Cardiac septum (tissue), 1 donor: ENCODE data around the gene RAF1. TPM values are rescaled to one million over a fixed set of nuclear protein-coding genes. Genes with fewer than 3 reads are reported as not detected.
A peak's percentile ranks its signal among the peaks of the same experiment; 100 is the strongest.
"Not testable (repeated sequence)": the region's sequence is repeated elsewhere in the genome, so short reads cannot be mapped to it uniquely, and the experiment has no call there.

Experiments
- DNase-seq: peaks from one replicate; pipeline ENCODE4 v3.0.0-alpha.2; 2020; ENCODE audit warnings: low spot score
- intact Hi-C: fragments of 100-400 bp; cut with DNase I; formaldehyde crosslinking; loops from one replicate; pipeline ENCODE4 v1.14.0; 2022
- long read RNA-seq: library from polyadenylated mRNA; unstranded; transcript quantifications from one replicate; pipeline ENCODE4 v2.0.0, GENCODE V29; 2021
- total RNA-seq: library from RNA; stranded (reverse); fragmentation: NEBNext Ultra II Directional; extraction: Animal tissue kit (Norgen Biotek cat#: 25700); gene quantifications from one replicate; pipeline ENCODE4 v1.2.1, GENCODE V29; 2021
- donor health status: DM: no; HTN: no; CAD: no.

Gene RAF1
- 118 TPM for total RNA-seq
- long read RNA-seq, transcript RAF1-201 (17 exons, 3,300 nt) = major isoform, 59 of 120 reads
- long read RNA-seq, transcript RAF1-205 (18 exons, 3,085 nt) = minor isoform, 5 of 120 reads
- long read RNA-seq, partial matches to known transcripts = 23 of 120 reads
- long read RNA-seq, other reads (novel, unspliced or antisense) = 31 of 120 reads

DNA sequence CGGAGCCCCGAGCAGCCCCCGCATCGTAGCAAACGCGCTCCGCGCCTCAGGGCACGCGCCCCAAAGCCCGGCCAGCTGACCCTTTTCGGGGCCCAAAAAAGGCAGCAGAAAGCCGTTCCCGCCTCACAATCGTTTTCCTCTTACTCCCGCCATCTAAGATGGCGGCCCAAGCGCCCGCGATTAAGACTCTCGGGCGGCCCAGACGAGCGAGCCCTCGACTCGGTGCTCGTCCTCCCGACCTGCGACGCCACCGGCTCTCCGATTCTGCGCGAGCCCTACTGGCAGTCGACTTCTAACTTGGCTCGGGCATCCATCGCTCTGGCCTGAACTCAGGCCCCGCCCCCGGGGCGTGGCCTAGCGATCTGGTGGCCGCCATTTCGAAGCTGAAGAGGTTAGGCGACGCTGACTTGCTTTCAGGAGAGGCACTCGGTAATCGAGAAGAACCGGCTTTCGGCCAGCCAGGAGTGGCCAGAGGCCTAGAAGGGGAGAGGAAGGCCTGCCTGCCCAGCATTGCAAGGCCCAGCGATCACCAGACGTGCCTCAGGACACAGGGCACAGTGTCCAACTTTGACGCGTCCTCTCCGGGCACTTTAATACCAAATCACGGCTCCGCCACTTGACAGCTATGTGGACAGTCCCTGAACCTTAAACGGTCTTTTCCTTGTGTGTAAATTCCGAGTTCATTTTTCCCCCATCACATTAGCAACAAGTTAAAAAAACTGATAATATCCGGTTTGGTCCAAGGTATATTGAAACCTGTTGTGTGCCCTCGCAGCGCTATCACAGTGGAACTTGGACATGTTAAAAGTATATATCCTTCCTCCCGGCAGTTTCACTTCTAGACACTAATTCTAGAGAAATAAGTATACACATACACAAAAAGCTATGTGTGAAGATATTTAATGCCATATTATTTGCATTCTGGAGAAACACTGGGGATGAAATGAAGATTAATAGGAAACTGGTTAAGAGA lies at the start of gene RAF1:
RAF1 (minus strand) TSS at position 182 of the 973 bp plus-strand sequence. CDS start 45,396 bp downstream, outside the sequence.
- DNase-seq = peak; percentile 99
- intact Hi-C loops = loop anchor here (1.0 to 10.0 kb wide), 4 partner anchors 37 to 182 kb away; partner anchors contain the start of genes MKRN2 and TSEN2

DNA sequence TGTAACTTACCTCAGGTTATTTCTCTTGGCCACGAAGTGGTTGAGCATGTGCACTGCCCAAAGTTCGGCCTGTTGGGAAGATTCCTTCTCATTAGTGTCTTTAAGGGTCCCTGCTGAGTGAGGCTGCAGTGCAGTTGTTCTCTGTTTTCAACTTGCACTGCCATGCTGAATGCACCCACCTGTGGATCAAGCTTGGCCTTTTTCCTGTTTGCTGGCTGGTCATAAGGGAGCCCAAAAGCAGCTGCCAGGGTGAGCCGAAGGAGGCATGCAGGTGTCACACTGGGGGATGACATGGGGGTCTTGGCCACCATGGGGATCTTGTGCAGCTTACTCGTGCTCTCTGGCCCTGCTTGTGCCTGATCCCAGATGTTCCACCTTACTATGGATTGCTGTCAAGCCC lies 46.1 kb upstream of the RAF1 start:
- intact Hi-C loops = loop anchor here (5.0 kb wide), 1 partner anchor 97 kb away; no protein-coding TSS in a partner anchor
- DNase-seq = no peak

DNA sequence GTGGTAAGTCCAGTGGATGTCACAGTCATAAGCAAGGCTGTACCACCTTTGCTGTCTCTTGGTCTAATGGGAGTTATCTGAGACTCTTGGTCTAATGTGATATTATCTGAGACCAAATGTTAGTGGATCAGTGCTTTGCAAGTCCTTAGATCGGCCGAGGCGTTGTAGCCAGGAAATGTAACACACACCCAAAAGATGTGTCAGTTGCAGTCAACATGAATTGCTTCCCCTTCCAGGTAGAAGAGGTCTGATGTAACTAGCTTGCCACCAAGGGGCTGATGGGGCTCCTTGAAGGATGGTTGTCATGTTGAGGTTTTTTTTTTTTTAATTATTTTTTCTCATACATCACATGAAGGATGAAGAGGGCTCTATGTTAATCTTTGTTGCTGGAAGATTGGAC lies 45.4 kb upstream of the RAF1 start:
- intact Hi-C loops = no loop called here
- no peak for DNase-seq

DNA sequence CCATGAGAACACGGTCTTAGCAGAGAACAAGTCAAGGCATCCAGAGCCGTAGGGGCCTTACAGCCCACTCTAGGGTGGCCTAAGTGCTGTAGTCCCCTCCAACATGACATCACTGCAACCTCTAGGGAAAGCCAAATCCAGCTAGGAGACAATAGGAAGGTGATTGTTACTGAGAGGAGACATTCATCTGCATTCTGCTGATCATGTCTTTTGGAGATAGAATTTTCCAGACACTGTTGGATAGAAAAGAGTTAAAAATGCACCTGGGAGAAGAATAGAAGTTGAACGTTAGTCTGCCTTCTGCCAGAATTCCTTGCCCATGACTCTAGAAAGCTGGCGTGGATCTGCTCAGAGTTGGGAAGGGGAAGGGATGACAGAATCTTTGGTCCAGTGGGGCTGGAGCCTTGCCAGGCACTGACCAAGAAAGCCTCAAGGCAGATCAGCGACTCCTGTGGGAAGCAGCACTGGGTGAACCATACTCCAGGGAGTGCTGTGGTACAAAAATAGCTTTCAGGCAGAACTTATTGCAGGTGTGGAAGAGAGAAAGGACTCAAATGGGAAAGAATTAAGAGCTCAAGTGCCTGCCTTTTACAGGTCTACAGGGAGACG lies 44.8 kb upstream of the RAF1 start:
- intact Hi-C loops = no loop called here
- DNase-seq = no peak

DNA sequence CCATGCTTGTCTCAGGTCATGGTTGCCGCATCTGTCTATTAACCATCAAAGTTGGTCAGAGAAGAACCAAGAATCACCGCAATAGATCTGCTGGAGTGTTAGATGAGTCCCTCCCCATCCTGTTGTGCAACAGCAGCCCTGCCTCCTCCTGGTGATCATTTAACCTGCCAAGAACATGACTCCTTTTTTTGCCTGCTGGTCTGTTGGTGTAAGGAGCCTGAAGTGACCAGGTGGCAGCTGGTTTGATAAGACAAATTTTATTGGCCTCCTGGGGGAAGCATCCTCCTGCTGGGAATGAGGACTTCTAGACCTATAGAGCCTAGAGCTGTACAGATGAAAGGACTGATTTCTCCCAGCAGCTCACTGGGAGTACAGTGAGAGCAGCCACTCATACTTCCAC lies 43.5 kb upstream of the RAF1 start:
- DNase-seq = no peak
- intact Hi-C loops = loop anchor here (2.0 kb wide), 1 partner anchor 135 kb away; no protein-coding TSS in a partner anchor

DNA sequence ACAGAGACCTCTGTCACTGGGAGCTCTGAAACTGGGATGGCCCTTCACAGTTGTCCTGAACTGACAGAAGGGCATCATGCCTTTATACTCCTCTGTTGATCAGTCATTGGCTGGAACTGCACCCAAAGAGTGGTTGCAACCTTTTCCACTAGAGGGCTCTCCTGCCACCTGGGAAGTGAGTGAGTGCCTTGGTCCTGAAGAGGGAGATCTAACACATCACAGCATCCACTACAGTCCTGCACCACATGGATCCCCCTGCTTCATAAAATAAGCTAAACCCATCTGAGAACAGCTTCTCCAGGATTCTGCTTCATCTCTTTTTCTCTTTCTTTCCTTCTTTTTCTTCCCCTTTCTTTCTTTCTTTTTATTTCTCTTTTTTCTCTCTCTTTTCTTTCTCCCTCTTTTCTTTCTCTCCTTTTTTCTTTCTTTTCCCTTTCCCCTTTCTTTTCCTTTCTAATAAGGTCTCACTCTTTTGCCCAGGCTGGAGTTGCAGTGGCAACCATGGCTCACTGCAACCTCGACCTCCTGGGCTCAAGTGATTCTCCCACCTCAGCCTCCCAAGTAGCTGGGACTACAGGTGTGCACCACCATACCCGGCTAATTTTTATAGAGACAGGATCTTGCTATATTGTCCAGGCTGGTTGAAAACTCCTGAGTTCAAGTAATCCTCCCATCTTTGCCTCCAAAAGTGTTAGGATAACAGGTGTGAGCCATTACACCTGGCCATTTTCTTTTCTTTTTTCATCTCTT lies 42.8 kb upstream of the RAF1 start:
- intact Hi-C loops = loop anchor here (2.0 kb wide), 1 partner anchor 136 kb away; no protein-coding TSS in a partner anchor

DNA sequence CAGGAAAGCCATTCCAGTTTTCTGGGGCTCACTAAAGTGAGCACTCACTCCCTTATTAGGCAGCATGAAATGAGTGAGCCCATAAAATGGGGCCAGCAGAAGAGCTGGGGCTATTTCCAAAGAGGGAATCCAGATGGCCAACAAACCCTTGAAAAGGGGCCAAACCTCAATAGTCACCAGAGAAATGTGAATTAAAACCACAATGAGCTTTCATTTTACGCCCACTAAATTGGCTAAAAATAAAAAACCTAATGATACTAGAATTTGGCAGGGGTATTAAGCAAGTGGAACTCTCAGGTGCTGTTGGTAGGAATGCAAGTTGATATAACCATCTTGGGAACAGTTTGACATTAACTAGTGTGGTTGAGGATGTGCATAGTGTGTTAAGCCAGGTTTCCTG lies 42.1 kb upstream of the RAF1 start:
- DNase-seq = no peak
- intact Hi-C loops = loop anchor here (2.0 kb wide), 1 partner anchor 137 kb away; no protein-coding TSS in a partner anchor

More for the DNA sequence above, 42.8 kb upstream of the RAF1 start:
- no peak for DNase-seq

DNA sequence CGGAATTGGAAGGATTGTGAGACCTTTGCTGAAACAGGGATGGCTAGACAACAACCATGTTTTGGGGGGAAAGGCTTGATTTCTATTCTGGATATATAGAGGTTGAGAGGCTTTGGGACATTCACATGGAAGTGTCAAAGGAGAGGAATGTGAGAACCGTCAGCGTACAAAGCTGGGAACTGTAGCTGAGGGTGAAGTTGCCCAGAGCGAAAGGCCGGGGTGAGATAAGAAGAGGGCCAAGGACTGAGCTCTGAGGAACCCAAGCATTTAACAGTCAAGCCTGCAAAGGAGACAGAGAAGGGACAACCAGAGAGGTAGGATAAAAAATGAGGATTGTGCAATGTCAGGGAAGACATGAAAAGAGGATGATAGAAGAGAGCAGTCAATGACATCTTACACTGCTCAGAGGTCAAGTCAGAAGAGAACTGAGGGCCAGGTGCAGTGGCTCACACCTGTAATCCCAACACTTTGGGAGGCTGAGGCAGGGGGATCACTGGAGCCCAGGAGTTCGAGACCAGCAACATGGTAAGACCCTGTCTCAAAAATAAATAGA lies 41.5 kb upstream of the RAF1 start:
- intact Hi-C loops = no loop called here
- DNase-seq = no peak

DNA sequence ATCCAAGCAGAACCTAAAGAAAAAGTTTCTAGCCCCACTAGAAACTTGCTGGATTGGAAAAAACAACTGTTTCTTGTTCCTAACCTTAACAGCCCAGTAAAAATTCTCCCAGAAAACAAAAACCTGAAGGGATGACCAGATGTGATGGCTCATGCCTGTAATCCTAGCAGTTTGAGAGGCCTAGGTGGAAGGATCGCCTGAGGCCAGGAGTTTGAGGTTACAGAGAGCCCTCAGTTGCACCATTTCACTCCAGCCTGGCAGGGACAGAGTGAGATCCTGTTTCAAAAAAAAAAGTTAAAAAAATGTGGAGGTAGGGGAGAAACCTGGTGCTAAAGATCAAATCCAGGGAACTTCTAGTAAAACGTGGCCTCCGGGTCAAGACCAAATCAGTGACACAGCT lies 38.6 kb upstream of the RAF1 start:
- intact Hi-C loops = no loop called here
- DNase-seq = no peak

DNA sequence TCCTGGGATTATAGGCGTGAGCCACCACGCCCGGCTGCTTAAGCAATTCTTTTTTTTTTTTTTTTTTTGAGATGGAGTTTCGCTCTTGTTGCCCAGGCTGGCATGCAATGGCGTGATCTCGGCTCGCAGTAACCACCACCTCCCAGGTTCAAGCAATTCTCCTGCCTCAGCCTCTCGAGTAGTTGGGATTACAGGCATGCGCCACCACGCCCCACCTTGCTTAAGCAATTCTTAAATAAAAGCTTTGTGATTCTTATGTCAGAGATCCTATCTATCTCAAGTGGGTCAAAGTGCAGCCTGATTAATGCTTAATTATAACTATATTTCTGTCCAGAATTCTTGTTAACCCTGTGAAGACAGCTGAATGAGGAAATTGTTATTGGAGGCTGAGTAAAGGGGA lies 37.7 kb upstream of the RAF1 start:
- DNase-seq, intact Hi-C loops: not testable (repeated sequence)

DNA sequence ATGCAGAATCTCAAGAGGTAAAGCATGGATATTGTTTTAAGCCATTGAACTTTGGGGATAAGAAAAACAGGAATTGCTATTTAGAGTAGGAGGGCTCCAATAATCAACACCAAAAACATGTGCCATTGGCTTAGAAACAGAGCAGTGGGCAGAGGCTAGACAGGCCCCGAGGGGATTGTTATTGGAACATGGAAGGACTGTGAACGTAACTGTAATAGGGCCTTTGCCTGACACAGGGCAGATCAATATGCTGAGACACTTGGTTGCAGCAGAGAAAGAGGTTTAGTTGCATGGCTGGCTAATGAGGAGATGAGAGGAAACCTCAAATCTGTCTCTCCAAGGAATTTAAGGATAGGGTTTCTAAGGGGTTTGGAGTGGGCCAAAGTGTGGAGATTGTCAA lies 36.9 kb upstream of the RAF1 start:
- intact Hi-C loops = no loop called here
- no peak for DNase-seq

DNA sequence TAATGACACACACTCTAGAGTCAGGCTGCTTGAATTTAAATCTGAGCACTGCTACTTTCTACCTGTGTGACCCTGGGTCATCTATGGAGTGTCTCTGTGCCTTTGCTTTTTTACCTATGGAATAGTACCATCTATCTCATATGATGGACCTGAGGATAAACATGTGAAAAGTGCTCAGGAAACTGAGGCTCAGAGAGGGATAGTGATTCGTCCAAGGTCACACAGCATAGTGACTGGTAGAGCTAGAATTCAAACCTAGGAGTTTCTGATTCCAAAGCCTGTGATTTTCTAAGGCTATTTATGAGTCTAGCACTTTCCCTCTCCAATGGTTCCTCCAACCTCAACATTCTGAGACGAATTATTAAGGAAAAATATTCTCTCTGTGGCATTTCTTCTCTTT lies 32.0 kb upstream of the RAF1 start:
- intact Hi-C loops = no loop called here
- no peak for DNase-seq

DNA sequence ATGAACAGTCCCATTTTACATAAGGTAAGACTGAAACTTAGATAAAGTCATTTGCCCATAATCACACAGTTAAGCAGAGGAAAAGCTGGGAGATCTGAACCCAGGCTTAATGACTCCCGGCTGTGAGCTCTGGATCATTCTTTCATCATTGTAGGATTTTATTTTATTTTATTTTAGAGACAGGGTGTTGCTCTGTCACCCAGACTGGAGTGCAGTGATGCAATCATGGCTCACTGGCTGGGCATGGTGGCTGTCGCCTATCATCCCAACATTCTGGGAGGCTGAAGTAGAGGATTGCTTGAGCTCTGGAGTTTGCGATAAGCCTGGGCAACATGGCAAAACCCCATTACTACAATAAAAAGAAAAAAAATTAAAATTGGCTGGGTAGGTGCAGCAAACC lies 31.2 kb upstream of the RAF1 start:
- DNase-seq = no peak
- intact Hi-C loops = no loop called here

DNA sequence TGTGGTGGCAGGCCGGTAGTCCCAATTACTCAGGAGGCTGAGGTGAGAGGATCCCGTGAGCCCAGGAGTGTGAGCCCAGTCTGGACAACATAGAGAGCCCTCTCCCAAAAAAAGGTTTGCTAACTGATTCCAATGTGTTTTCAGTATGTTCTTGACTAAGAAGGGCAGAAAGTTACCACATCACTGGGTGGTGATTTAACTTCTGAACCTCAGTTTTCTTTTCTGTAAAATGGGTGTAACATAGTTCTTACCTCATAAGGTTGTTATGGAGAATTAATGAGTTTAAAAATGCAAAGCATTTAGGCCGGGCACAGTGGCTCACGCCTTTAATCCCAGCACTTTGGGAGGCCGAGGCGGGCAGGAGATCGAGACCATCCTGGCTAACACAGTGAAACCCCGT lies 28.5 kb upstream of the RAF1 start:
- no peak for DNase-seq

DNA sequence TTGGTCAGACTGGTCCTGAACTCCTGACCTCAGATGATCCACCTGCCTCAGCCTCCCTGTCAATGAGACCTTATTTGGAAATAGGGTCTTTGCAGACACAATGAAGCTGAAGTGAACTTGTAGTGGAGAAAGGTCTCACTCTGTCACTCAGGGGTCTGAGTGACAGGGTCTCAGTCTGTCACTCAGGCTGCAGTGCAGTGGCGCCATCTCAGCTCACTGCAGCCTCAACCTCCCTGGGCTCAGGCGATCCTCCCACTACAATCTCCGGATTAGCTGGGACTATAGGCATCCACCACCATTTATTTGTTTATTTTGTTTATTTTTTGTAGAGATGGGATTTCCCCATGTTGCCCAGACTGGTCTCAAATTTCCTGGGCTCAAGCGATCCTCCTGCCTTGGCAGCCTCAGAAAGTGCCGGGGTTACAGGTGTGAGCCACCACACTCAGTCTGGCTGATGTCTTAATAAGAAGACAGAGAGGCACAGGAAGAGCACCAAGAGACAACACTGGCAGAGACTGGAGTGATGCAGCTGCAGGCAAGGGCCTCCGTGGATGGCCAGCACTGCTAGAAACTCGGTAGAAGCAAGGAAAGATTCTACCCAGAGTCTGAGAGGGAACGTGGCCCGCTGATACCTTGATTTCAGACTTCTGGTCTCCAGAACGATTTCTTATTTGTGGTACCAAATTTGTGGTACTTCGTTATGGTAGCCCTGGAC lies 26.2 kb upstream of the RAF1 start:
- DNase-seq = no peak
- intact Hi-C loops = no loop called here

More for the DNA sequence above, 28.5 kb upstream of the RAF1 start:
- intact Hi-C loops = no loop called here

DNA sequence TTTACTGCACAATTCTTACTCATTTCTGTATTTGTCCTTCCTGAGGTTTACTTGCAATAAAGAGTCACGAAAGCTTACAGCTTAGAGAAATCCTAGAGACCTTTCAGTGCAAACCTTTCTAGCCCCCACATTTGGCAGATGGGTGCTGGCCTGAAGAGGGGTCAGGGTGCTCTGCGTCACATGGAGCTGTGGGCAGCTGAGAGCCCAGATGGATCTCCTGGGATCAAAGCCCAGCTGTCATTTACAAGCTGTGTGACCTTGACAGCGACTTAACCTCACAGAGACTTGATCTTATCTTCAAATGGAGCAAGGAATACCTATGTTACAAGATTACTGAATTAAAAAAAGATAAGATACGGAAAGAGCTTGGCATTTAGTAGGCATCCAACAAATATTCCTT lies 24.0 kb upstream of the RAF1 start:
- no peak for DNase-seq
- intact Hi-C loops = no loop called here

DNA sequence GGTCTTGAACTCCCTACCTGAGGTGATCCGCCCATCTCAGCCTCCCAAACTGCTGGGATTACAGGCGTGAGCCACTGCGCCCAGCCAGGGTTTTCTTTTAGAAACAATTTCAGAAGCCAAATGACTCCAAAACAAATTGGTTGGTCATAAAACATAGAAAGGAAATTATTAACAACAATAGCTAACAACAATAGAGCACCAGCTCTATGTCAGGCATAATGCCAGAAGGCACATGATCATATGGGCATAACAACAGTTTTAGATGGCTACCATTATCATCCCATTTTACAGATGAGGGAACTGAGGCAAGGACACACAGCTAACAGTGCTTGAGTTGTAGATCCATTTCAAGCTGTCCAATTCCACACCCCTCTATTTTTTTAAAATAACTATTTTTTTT lies 22.2 kb upstream of the RAF1 start:
- no peak for DNase-seq
- intact Hi-C loops = no loop called here

DNA sequence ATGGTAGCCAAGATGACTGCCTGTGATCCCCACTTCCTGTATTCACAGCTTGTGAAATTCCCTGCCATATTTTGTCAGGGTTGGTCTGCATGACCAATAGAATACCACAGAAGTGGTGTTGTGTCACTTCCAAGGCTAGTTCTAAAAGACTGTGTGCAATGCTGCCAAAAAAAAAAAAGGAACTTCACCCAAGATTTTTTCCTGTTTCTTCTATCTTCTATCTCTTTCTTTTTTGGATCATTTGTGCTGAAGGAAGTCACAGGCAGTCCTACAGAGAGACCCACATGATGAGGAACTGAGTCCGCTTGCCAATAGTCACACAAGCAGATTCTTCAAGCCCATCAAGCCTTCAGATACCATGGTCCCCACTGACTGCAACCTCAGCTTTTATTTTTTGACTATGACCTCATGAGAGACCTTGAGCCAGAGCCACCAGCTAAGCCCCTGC lies 18.1 kb upstream of the RAF1 start:
- DNase-seq = no peak
- intact Hi-C loops = no loop called here
